Measurements from ENCODE around the gene APOL5. TPM values are rescaled to one million over a fixed set of nuclear protein-coding genes. Genes with fewer than 3 reads are reported as not detected.
"Not testable (repeated sequence)": the region's sequence is repeated elsewhere in the genome, so short reads cannot be mapped to it uniquely, and the experiment has no call there.

The APOL5 gene
- total RNA-seq, 4 donors from 2014 or later, result 4.2 TPM; not detected in 3

DNA sequence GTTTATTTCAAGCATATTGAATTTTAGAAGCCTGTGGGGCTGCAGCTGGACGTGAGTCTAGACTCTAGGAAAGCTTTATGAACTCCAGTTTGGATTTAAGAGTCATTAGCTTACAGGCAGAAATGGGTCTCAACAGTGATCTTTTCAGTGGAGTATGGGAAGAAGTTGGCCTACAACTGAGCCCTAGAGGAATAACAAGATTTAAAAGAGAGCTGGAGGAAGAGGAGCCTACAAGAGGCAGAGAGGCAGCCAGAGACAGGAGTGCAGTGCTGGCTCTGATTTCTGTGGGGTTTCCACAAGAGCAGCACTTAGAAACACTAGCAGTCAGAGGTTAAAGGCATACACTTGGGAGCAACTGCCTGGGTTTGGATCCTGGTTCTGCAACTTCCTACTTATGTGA, 17.9 kb downstream of the APOL5 start:
- Histone ChIP-seq H3K4me3 (no peak overlapping the region), H3K9me3 (no peaks in the 10 kb centered on the region), H3K27me3 (no peaks in the 10 kb centered on the region), H3K4me1 (peaks cover 0 to 10% (median 0%) of the 10 kb centered on the region in 4 donors), H3K36me3 (peaks cover 0 to 24% (median 0%) of the 10 kb centered on the region in 3 donors), H3K27ac (no peak overlapping the region)
- 50 to 59% methylated on average over 1 of the region's 1 CpG for WGBS, 2 donors
- no peak for TF ChIP-seq POLR2A (IDR thresholded peaks at IDR 0.05)
- TF ChIP-seq, protein P1, sequence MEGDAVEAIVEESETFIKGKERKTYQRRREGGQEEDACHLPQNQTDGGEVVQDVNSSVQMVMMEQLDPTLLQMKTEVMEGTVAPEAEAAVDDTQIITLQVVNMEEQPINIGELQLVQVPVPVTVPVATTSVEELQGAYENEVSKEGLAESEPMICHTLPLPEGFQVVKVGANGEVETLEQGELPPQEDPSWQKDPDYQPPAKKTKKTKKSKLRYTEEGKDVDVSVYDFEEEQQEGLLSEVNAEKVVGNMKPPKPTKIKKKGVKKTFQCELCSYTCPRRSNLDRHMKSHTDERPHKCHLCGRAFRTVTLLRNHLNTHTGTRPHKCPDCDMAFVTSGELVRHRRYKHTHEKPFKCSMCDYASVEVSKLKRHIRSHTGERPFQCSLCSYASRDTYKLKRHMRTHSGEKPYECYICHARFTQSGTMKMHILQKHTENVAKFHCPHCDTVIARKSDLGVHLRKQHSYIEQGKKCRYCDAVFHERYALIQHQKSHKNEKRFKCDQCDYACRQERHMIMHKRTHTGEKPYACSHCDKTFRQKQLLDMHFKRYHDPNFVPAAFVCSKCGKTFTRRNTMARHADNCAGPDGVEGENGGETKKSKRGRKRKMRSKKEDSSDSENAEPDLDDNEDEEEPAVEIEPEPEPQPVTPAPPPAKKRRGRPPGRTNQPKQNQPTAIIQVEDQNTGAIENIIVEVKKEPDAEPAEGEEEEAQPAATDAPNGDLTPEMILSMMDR (IDR thresholded peaks at IDR 0.05), result no peak
- TF ChIP-seq EP300 (IDR thresholded peaks at IDR 0.05), result no peak
- no peak for DNase-seq (ENCODE audit: low spot score in 2 of 2)

DNA sequence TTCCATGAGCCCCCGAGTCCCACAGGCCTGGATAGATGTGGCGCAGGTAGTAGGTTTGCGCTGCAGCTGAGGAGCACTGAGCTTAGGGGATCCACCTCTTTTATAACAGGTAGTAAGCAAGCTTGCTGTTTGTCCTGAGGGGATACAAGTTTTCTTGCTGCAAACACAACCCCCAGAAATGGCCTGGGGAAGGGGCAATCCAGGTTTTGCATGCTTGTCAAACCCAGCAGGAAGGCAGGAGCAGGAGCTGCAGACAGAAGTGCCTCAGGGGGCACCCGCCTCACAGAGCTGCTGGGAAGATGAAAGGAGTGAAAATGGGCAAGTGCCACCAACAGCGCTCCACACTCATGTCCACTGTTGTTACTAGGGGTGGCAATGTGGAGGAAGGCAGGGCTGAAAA, 18.5 kb downstream of the APOL5 start:
- no peak overlapping the region for H3K4me3 ChIP-seq
- H3K36me3 ChIP-seq, result peaks cover 0 to 24% (median 0%) of the 10 kb centered on the region in 3 donors
- no peak for TF ChIP-seq EP300 (IDR thresholded peaks at IDR 0.05)
- TF ChIP-seq POLR2A (IDR thresholded peaks at IDR 0.05), result no peak
- TF ChIP-seq, protein P1 (IDR thresholded peaks at IDR 0.05), result no peak
- no peak overlapping the region for H3K27ac ChIP-seq
- DNase-seq (ENCODE audit: low spot score in 2 of 2), result no peak
- WGBS, 2 donors, result 92 to 94% methylated on average over 5 of the region's 5 CpGs
- peaks cover 0 to 10% (median 0%) of the 10 kb centered on the region in 4 donors for H3K4me1 ChIP-seq
- H3K9me3 ChIP-seq, result no peaks in the 10 kb centered on the region
- H3K27me3 ChIP-seq, result no peaks in the 10 kb centered on the region

DNA sequence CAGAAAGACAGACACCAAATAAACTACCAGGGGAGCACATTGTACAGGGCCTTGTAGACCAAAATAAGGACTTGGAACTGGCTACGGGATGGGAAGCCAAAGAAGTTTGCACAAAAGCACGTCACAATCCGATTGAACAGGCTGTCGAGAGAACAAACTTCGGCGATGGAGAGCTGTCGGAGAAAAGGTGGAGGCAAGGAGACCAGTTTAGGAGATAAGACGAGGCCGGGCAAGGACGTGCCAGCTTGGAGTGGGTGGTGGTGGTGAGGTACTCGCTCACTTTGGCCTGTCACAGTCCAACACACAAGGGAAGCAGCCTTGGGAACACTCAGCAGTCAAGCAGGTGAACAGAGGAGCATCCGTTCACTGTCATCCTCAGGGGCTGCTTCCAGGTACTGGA, 19.0 kb downstream of the APOL5 start:
- 90 to 93% methylated on average over 12 of the region's 12 CpGs for WGBS, 2 donors
- Histone ChIP-seq H3K27ac (no peak overlapping the region), H3K4me1 (peaks cover 0 to 10% (median 0%) of the 10 kb centered on the region in 4 donors), H3K9me3 (no peaks in the 10 kb centered on the region), H3K27me3 (no peaks in the 10 kb centered on the region), H3K4me3 (no peak overlapping the region), H3K36me3 (peaks cover 0 to 25% (median 0%) of the 10 kb centered on the region in 3 donors)
- TF ChIP-seq, protein P1 (IDR thresholded peaks at IDR 0.05), result no peak
- TF ChIP-seq POLR2A (IDR thresholded peaks at IDR 0.05) (no peak), EP300 (IDR thresholded peaks at IDR 0.05) (no peak)
- no peak for DNase-seq (ENCODE audit: low spot score in 2 of 2)

DNA sequence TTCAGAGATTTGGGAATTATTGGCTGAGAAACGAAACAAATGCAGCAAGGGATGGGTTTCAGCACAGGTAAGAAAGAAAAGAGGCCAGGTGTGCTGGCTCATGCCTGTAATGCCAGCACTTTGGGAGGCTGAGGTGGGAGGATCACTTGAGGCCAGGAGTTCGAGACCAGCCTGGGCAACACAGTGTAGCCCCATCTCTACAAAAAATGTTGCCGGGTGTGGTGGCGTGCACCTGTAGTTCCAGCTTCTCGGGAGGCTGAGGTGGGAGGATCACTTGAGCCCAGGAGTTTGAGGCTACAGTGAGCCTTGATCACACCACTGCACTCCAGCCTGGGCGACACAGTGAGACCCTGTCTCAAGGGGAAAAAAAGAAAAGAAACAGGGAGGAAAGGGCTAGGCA, 20.2 kb downstream of the APOL5 start:
- H3K27me3 ChIP-seq; H3K9me3 ChIP-seq; DNase-seq (ENCODE audit: low spot score in 2 of 2); H3K4me3 ChIP-seq; H3K27ac ChIP-seq: not testable (repeated sequence)
- 91 to 95% methylated on average over 6 of the region's 6 CpGs for WGBS, 2 donors
- Histone ChIP-seq H3K4me1 (peaks cover 0 to 10% (median 0%) of the 10 kb centered on the region in 4 donors), H3K36me3 (peaks cover 0 to 37% (median 0%) of the 10 kb centered on the region in 3 donors)

DNA sequence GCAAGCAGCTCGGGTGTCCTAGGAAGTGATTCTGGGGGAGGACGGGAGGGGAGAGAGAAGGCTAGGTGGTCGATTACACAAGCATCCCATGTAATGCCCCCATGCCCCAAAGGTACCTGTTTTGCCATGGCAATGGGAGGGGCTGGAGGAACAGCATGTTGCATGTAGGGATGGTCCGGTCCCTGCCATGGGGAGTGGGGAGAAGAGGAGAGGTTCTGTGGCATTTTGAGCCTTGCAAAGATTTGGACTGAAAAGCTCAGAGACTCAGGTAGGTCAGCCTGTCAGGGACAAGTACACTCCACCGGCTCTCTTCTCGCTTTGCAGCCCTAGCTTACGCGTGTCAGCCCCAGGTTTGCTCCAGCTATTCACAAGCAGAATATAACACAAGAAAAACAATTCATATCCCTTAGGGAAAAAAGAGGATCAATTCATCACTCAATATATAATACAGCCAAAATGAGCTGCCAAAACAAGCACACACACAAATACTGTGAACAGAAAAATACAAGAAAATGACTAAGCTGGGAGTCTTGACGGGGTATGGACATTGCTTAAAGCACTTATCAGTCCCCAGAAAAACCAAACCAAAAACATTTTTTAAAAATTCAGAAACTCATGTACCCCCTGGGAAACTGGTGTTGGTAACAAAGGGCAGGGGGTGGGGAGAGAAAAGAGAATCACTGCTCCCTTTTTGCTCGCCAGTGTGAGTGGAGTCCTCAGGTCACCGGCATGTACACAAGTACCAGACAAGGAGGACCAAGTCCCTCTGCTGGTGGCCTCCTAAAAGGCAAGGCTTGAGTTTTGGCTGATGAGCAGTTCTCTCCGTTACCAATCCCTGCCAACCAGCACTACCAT, 21.6 kb downstream of the APOL5 start:
- Histone ChIP-seq H3K27ac (no peak overlapping the region), H3K27me3 (no peaks in the 10 kb centered on the region), H3K9me3 (no peaks in the 10 kb centered on the region), H3K4me3 (no peak overlapping the region), H3K36me3 (peaks cover 0 to 48% (median 0%) of the 10 kb centered on the region in 3 donors), H3K4me1 (peaks cover 0 to 2% (median 0%) of the 10 kb centered on the region in 4 donors)
- TF ChIP-seq, protein P1 (IDR thresholded peaks at IDR 0.05), result peak in 2 of 5 experiments; percentile 19 to 47
- TF ChIP-seq EP300 (IDR thresholded peaks at IDR 0.05), result no peak
- no peak for TF ChIP-seq POLR2A (IDR thresholded peaks at IDR 0.05)
- WGBS, 2 donors, result 77% methylated on average over 12 of the region's 12 CpGs
- DNase-seq (ENCODE audit: low spot score in 2 of 2), result peak in 1 of 2 donors; percentile 34
